Right lobe of liver (tissue), 6 donors: ENCODE measurements around the gene CAMK1G. TPM values are rescaled to one million over a fixed set of nuclear protein-coding genes. Genes with fewer than 3 reads are reported as not detected.
A peak's percentile ranks its signal among the peaks of the same experiment; 100 is the strongest.

Experiments used
- ATAC-seq, 4 donors: fragments of 200-7000 bp; cut with Tn5 transposase; one replicate each; pipeline ENCODE4 v1.9.1; 2020; ENCODE audit warnings: mild to moderate bottlenecking in 4 of 4, moderate library complexity in 4 of 4
- DNase-seq, 3 donors: peaks; one replicate each; pipeline ENCODE4 v3.0.0-alpha.2; 2020
- H3K27ac ChIP-seq, 3 donors: fragments of 200-600 bp; one replicate each; pipeline ENCODE4 v1.8.0; 2022
- H3K27me3 ChIP-seq, 2 donors: fragments of 200-600 bp; one replicate each; pipeline ENCODE4 v1.8.0; 2022
- H3K36me3 ChIP-seq, 4 donors: fragments of 200-600 bp; sonication (generic) in 1 of 4; one replicate each; pipeline versions ENCODE4 v1.5.1 to v1.8.0; 2017 to 2022; ENCODE audit warnings: control low read depth in 1 of 4
- H3K4me1 ChIP-seq, 4 donors: fragments of 200-600 bp; sonication (generic) in 1 of 4; one replicate each; pipeline versions ENCODE4 v1.5.1 to v1.8.0; 2017 to 2022; ENCODE audit warnings: control low read depth in 1 of 4
- H3K4me3 ChIP-seq, 3 donors: fragments of 200-600 bp; one replicate each; pipeline ENCODE4 v1.8.0; 2022
- H3K9me3 ChIP-seq, 4 donors: fragments of 200-600 bp; sonication (generic) in 1 of 4; one replicate each; pipeline versions ENCODE4 v1.5.1 to v1.8.0; 2017 to 2022; ENCODE audit warnings: control low read depth in 1 of 4
- POLR2A ChIP-seq: fragments of 450-650 bp; IDR thresholded peaks from one replicate; pipeline ENCODE4 v1.6.1; 2017; ENCODE audit warnings: antibody characterized with exemption, mild to moderate bottlenecking
- WGBS: methylation state at CpG from one replicate; pipeline ENCODE4 v1.1.6; 2018; ENCODE audit warnings: low coverage, low lambda C conversion rate; ENCODE audit not compliant: insufficient coverage; ENCODE audit errors: missing lambda C conversion rate; 5-methylcytosine and 5-hydroxymethylcytosine counted together
- intact Hi-C, 2 donors: fragments of 100-400 bp; cut with DNase I; formaldehyde crosslinking; loops; one replicate each; pipeline versions ENCODE4 v1.11.2 to v1.14.1; 2022
- total RNA-seq, 6 experiments: library from RNA; depleted of rRNA in 2 of 6; stranded (reverse); fragments of >200 nt in 2 of 6; fragmentation: NEBNext Ultra II Directional in 3 of 6; extraction: Animal tissue kit (Norgen Biotek cat#: 25700) in 3 of 6; gene quantifications; one replicate each; pipeline versions ENCODE4 v1.1.0 to v1.2.4, GENCODE V29; 2016 to 2023
- TF ChIP-seq, protein P1 (sequence below), 4 donors: fragments of 200-600 bp in 3 of 4; fragments of 450-650 bp in 1 of 4; IDR thresholded peaks; one replicate each; pipeline versions ENCODE4 v1.5.1 to v1.8.0; 2016 to 2022; ENCODE audit warnings: antibody characterized with exemption in 4 of 4, mild to moderate bottlenecking in 2 of 4
- donor health status: DM: no; HTN: yes; CAD: no.
- donor health status: DM: no; HTN: no; CAD: no.
- donor health status: DM: no; HTN: no; CAD: no.
- donor health status: DM: no; HTN: yes; CAD: no.
- donor health status: DM: no; HTN: yes; CAD: no.

The CAMK1G gene
- total RNA-seq, 6 experiments from 2014 or later = 0.17 to 0.80 (median 0.37) TPM; not detected in 2

DNA sequence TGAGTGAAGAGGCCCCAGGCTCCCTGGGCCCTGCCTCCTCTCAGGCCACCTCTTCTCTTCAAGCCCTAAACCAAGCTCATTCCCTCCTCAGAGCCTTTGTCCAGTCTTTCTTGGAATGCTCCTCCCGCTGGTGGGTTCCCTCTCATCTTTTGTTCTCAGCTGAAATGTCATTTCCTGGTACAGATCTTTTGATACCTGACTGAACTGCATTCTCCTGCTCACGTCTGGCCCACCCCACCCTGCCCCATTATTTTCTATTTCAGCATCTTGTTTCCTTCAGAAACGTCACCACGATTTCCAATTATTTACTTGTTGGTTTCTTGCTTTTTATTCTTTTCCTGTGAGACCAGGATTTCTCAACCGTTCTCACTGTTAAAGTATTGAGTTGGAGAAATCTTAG is 52.3 kb downstream of the CAMK1G start:
- intact Hi-C loops = no loop called here

DNA sequence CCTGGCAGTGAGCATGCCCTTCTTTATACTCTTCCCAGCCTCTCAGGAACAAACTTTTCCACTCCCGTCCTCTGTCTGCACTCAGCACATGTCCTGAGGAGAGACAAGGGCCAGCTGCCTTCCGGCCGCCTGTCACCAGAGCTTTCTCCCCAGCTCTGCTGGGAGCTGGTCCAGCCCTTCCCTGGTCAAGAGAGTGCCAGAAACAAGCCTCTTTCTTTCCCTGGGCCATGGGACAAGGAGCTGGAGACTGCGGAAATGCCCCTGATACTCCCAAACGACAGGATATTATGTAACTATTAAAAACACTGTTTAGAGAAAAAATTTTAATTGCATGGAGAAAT is 58.3 kb downstream of the CAMK1G start:
- intact Hi-C loops = no loop called here
- ATAC-seq = peak; percentile 65 to 82 (median 78)
- 29% methylated on average over 5 of the region's 5 CpGs for WGBS

More for the DNA sequence above, 52.3 kb downstream of the CAMK1G start:
- Histone ChIP-seq H3K4me1 (peaks cover 0 to 4% (median 1%) of the 10 kb centered on the region in 4 donors), H3K27me3 (no peaks in the 10 kb centered on the region), H3K36me3 (no peaks in the 10 kb centered on the region), H3K27ac (no peak overlapping the region), H3K9me3 (no peaks in the 10 kb centered on the region), H3K4me3 (no peak overlapping the region)
- ATAC-seq = no peak
- 79% methylated on average over 5 of the region's 5 CpGs for WGBS
- DNase-seq = no peak
- TF ChIP-seq POLR2A = no peak
- TF ChIP-seq, protein P1, sequence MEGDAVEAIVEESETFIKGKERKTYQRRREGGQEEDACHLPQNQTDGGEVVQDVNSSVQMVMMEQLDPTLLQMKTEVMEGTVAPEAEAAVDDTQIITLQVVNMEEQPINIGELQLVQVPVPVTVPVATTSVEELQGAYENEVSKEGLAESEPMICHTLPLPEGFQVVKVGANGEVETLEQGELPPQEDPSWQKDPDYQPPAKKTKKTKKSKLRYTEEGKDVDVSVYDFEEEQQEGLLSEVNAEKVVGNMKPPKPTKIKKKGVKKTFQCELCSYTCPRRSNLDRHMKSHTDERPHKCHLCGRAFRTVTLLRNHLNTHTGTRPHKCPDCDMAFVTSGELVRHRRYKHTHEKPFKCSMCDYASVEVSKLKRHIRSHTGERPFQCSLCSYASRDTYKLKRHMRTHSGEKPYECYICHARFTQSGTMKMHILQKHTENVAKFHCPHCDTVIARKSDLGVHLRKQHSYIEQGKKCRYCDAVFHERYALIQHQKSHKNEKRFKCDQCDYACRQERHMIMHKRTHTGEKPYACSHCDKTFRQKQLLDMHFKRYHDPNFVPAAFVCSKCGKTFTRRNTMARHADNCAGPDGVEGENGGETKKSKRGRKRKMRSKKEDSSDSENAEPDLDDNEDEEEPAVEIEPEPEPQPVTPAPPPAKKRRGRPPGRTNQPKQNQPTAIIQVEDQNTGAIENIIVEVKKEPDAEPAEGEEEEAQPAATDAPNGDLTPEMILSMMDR (IDR thresholded peaks at IDR 0.05) = no peak

DNA sequence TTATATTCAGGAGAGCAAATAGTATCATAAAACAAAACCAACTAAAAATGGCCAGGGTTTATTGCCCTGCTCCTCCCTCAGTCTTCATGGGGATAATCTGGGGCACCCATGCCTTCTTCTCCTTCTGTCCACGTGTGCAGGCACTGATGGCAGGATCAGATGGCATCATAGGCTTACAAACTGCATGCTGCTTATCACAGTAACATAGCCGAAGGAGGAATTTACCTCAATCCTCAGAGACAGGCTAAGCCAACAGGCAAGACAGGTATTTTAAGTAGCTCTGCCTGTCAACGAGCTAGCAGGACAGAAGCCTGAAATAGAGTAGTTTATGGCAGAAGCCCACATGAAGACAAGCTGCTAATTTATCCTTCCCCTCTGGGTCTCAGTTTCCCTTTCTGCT is 59.3 kb downstream of the CAMK1G start:
- ATAC-seq = peak in 2 of 4 donors; percentile 7 to 10
- 14% methylated on average over 3 of the region's 3 CpGs for WGBS
- peaks cover 0 to 22% (median 7%) of the 10 kb centered on the region in 4 donors for H3K4me1 ChIP-seq

More for the DNA sequence above, 58.3 kb downstream of the CAMK1G start:
- no peak overlapping the region for H3K4me3 ChIP-seq
- peak in 1 of 3 donors; percentile 66 for DNase-seq
- no peaks in the 10 kb centered on the region for H3K9me3 ChIP-seq
- no peaks in the 10 kb centered on the region for H3K27me3 ChIP-seq
- H3K36me3 ChIP-seq = no peaks in the 10 kb centered on the region
- peaks cover 0 to 21% (median 7%) of the 10 kb centered on the region in 4 donors for H3K4me1 ChIP-seq
- TF ChIP-seq POLR2A = no peak
- TF ChIP-seq, protein P1 (IDR thresholded peaks at IDR 0.05) = no peak
- peak overlapping the region in 1 of 3 donors; percentile 34 for H3K27ac ChIP-seq

DNA sequence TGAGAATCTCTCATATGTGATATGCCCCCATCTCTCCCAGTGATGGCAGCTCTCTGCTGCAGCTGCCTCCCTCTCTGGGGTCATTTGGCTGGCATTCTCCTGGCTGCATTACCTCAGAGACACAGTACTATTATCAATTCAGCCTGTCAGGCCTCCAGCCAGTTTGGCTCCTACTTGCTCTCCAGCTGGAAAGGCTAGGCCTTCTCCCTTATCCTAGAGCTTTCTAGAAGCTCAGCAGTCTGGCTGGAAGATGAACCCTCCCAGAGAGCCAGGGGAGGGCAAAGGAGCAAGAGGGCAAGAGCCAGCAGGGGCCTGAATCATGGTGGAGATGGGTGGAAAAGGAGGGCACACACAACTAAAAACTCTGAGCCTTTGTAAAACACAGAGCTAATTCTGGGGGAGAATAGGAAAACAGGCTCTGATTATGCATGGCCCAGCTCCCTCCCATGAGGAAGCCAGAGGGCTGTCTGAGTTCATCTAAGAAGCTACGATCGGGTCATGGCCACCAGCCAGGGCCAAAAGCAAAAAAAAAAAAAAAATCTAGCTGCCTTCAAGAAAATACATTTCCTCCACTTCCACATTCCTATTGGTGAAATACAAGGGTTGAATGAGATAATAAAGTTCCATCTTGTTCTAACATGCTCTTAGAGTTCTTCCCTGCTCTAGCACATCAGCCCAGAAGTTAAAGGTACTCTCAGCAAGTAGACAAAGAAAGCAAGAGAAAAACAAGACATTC is 59.9 kb downstream of the CAMK1G start:
- ATAC-seq (peak; percentile 67 to 79 (median 72)), DNase-seq (peak in 1 of 3 donors; percentile 64)
- H3K9me3 ChIP-seq = no peaks in the 10 kb centered on the region
- H3K36me3 ChIP-seq = no peaks in the 10 kb centered on the region
- intact Hi-C loops = no loop called here
- TF ChIP-seq POLR2A = no peak
- TF ChIP-seq, protein P1 (IDR thresholded peaks at IDR 0.05) = peak in 1 of 4 donors; percentile 16
- WGBS = 18% methylated on average over 2 of the region's 2 CpGs
- peak overlapping the region; percentile 6 to 47 (median 44) for H3K27ac ChIP-seq
- H3K27me3 ChIP-seq = no peaks in the 10 kb centered on the region
- H3K4me3 ChIP-seq = no peak overlapping the region
- peaks cover 0 to 22% (median 7%) of the 10 kb centered on the region in 4 donors for H3K4me1 ChIP-seq

More for the DNA sequence above, 59.3 kb downstream of the CAMK1G start:
- intact Hi-C loops = no loop called here
- no peaks in the 10 kb centered on the region for H3K36me3 ChIP-seq
- H3K9me3 ChIP-seq = no peaks in the 10 kb centered on the region
- no peak overlapping the region for H3K4me3 ChIP-seq
- H3K27me3 ChIP-seq = no peaks in the 10 kb centered on the region
- TF ChIP-seq, protein P1 (IDR thresholded peaks at IDR 0.05) = no peak
- TF ChIP-seq POLR2A = no peak
- DNase-seq = no peak
- H3K27ac ChIP-seq = peak overlapping the region; percentile 6 to 47 (median 44)
